LNCaP clone FGC (cell line): Measurements from ENCODE around the gene PRDM8.

ENCODE experiments used
- DNase-seq: peaks from one replicate; pipeline ENCODE4 v3.0.0-alpha.2; 2011; ENCODE audit warnings: low read depth
- H3K4me3 ChIP-seq: 2 replicates; pipeline ENCODE4 v1.5.1; 2011; ENCODE audit warnings: mild to moderate bottlenecking, low read depth, low read length, control low read depth
- TF ChIP-seq, protein P1 (sequence below): IDR thresholded peaks from 2 replicates; pipeline ENCODE4 v1.5.1; 2012; ENCODE audit warnings: mild to moderate bottlenecking; ENCODE audit not compliant: control insufficient read depth, insufficient read depth; ENCODE audit errors: extremely low read depth

PRDM8 gene

DNA sequence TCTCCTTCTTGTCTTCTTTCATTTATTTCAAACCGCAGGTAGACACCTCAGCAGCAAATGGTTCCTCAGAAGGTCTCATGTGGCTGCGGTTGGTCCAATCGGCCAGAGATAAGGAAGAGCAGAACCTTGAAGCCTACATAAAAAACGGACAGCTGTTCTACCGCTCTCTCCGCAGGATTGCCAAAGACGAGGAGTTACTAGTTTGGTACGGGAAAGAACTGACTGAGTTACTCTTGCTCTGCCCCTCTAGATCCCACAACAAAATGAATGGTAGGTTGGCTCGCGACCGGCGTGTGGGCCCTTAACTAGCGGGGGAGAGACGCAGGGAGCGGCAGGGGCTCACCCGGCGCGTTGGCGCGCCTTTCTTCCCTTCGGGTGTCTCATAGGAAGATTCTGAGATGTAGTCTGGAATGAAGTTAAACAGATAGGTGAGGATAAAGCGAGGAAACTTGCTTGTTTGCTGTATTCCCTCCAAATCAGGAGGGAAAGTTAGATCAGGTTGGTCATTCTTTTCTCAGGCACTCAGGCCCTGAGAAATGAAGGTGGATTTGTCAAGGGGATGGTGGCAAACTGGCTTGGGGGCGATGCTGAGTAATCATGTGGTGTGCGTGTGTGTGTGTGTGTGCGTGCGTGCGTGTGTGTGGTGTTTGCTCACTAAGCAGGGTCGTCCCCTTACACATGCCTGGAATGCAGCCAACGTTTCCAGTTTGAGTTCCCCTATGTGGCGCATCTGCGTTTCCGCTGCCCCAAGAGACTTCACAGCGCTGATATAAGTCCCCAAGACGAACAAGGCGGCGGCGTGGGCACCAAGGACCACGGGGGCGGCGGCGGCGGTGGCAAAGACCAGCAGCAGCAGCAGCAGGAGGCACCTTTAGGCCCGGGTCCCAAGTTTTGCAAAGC, 4.2 kb downstream of the PRDM8 start:
- no peak overlapping the region for H3K4me3 ChIP-seq
- DNase-seq, result no peak
- TF ChIP-seq, protein P1, sequence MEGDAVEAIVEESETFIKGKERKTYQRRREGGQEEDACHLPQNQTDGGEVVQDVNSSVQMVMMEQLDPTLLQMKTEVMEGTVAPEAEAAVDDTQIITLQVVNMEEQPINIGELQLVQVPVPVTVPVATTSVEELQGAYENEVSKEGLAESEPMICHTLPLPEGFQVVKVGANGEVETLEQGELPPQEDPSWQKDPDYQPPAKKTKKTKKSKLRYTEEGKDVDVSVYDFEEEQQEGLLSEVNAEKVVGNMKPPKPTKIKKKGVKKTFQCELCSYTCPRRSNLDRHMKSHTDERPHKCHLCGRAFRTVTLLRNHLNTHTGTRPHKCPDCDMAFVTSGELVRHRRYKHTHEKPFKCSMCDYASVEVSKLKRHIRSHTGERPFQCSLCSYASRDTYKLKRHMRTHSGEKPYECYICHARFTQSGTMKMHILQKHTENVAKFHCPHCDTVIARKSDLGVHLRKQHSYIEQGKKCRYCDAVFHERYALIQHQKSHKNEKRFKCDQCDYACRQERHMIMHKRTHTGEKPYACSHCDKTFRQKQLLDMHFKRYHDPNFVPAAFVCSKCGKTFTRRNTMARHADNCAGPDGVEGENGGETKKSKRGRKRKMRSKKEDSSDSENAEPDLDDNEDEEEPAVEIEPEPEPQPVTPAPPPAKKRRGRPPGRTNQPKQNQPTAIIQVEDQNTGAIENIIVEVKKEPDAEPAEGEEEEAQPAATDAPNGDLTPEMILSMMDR, result no peak

DNA sequence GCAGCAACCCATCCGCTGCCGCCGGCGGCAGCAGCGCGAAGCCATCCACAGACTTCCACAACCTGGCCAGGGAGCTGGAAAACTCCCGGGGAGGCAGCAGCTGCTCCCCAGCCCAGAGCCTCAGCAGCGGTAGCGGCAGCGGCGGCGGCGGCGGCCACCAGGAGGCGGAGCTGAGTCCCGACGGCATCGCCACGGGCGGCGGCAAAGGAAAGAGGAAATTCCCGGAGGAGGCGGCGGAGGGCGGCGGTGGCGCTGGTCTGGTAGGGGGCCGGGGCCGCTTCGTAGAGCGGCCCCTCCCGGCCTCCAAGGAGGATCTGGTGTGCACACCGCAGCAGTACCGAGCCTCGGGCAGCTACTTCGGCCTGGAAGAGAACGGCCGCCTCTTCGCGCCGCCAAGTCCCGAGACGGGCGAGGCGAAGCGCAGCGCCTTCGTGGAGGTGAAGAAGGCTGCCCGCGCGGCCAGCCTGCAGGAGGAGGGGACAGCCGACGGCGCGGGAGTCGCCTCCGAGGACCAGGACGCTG, 4.9 kb downstream of the PRDM8 start:
- peak overlapping the region; percentile 45 for H3K4me3 ChIP-seq
- DNase-seq, result no peak
- TF ChIP-seq, protein P1, result peak; percentile 91

DNA sequence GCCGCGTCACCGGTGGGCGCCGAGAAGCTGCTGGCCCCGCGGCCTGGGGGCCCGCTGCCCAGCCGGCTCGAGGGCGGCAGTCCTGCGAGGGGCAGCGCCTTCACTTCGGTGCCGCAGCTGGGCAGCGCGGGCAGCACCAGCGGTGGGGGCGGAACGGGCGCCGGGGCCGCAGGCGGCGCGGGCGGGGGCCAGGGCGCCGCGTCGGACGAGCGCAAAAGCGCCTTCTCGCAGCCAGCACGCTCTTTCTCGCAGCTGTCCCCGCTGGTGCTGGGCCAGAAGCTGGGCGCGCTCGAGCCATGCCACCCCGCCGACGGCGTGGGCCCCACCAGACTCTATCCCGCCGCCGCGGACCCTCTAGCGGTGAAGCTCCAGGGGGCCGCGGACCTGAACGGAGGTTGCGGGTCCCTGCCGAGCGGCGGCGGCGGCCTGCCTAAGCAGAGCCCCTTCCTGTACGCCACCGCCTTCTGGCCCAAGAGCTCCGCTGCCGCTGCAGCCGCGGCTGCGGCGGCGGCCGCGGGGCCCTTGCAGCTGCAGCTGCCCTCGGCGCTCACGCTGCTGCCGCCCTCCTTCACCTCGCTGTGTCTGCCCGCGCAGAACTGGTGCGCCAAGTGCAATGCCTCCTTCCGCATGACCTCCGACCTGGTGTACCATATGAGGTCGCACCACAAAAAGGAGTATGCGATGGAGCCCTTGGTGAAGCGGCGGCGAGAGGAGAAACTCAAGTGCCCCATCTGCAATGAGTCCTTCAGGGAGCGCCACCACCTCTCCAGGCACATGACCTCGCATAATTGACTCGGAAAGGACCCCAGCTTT, 5.6 kb downstream of the PRDM8 start:
- TF ChIP-seq, protein P1, result no peak
- DNase-seq, result no peak
- H3K4me3 ChIP-seq, result no peak overlapping the region

DNA sequence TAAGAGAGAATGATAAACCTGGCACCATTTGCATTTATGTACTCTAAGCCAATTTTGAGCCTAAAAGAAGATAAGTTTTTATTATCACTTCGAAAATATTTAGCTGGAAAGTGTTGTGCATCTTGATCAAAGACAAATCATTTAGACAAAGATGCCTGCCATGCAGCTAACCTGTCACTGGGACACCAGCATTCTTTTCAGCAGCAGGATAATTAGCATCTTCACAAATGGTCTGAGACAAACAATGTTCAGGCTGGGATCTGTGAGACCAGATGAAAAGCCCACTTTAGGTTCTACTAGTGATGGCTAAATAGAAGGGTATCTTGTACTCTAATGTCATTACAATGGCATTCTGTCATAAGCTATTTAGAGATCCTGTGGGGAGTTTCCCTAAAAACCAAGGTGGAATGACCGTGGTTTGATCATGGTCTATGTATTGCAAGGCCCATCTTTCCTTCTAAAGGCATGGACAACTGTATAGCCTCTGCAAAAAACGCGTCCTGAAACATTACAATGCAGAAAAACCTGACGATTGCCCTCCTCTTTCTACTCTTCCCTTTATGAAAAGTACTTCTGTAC, 7.2 kb downstream of the PRDM8 start:
- TF ChIP-seq, protein P1, result no peak
- no peak overlapping the region for H3K4me3 ChIP-seq
- DNase-seq, result no peak

DNA sequence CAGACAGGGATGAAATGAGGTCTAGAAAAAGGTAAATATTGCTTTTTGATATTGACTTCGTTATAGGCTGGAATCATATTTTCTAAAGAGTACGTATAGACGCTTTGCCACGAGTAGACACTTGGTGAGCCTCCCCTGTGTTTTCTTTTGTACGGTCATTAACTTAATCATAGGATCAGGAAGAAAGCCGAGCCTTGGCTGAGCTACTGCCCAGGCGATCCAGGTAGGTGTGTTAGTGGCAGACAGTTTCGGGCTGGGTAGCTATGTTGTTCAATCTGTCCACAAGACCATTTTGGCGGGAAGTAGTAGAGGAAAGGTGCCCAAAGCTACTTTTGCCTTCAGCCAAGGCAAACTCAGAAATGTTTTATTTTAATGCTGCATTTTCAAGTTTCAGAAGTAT, 8.8 kb downstream of the PRDM8 start:
- DNase-seq, result no peak
- TF ChIP-seq, protein P1, result no peak
- H3K4me3 ChIP-seq, result no peak overlapping the region

DNA sequence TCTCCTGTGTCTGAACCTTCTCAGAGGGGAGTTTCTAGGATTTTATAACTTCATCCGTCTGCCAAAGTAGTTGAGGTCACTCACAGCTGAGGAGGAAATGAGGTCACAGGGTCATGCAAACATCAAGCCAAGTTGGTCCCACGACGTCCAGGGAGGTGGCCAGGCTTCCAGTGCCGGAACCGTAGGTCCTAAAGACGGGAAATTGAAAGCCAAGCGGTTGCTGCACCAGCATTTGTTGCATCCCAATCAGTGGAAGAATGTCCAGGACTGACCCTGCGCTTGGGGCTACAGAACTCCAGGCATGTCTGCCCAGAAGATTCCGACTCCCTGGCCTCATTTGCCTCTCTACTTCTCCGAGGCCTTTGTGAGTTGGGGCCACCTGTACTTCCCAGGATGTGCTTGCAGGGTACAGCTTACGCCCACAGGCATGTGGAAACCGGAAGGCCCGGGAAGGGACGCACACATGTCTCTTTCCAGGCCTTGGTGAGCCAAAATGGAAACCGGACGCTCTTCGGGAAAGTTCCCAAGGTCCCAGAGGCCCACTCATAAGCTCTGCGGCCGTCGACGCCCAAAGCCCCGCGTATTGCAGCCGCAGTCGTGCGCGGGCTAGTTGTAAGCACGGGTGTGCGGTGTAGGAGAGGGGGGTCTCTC, 9.3 kb downstream of the PRDM8 start:
- TF ChIP-seq, protein P1, result no peak
- no peak for DNase-seq
- no peak overlapping the region for H3K4me3 ChIP-seq
